ENCODE data around the gene KCNK13. TPM values are rescaled to one million over a fixed set of nuclear protein-coding genes. Genes with fewer than 3 reads are reported as not detected.
"Not testable (repeated sequence)": the region's sequence is repeated elsewhere in the genome, so short reads cannot be mapped to it uniquely, and the experiment has no call there.

The KCNK13 gene
- total RNA-seq, 4 donors from 2014 or later, result 0.28 to 5.9 (median 2.0) TPM; not detected in 1

GRCh38 chr14:90204516-90204915 is 142.7 kb downstream of the KCNK13 start:
- no peak for TF ChIP-seq CTCF (IDR thresholded peaks at IDR 0.05)
- ATAC-seq (ENCODE audit: low FRiP score) (no peak), DNase-seq (ENCODE audit: low spot score) (no peak)

GRCh38 chr14:90213099-90213748 is 151.4 kb downstream of the KCNK13 start:
- DNase-seq (ENCODE audit: low spot score) (no peak), ATAC-seq (ENCODE audit: low FRiP score) (no peak)
- no peak for TF ChIP-seq CTCF (IDR thresholded peaks at IDR 0.05)

- ATAC-seq (ENCODE audit: low FRiP score) (no peak), DNase-seq (ENCODE audit: low spot score) (no peak)
- TF ChIP-seq CTCF (IDR thresholded peaks at IDR 0.05), result no peak
Measured at GRCh38 chr14:90228478-90228877, 166.7 kb downstream of the KCNK13 start.

GRCh38 chr14:90229942-90230341 is 168.1 kb downstream of the KCNK13 start:
- ATAC-seq (ENCODE audit: low FRiP score); DNase-seq (ENCODE audit: low spot score): not testable (repeated sequence)

Small RNA genes lying within 50 kb of the gene (small RNA-seq; reads per million reads assigned to genes)
- gene RF00019, result not detected

Other genes with a start within 250 kb of the KCNK13 start
- 1 to 10 TPM; 2.9 to 5.0 (median 4.1) TPM for gene EFCAB11, start 107.3 kb upstream of the KCNK13 start, total RNA-seq
- gene TDP1, start 106.1 kb upstream of the KCNK13 start, total RNA-seq, result 10 to 100 TPM; 10.2 to 14.2 (median 12.9) TPM
- gene PSMC1, start 194.6 kb downstream of the KCNK13 start, total RNA-seq, result 100 to 1,000 TPM in 3 of 4 donors, 10 to 100 TPM in 1; 96.5 to 138 (median 115) TPM

Data from omental fat pad (tissue), 4 donors.